ENCODE data around the gene INO80B. TPM values are rescaled to one million over a fixed set of nuclear protein-coding genes. Genes with fewer than 3 reads are reported as not detected.

Gene INO80B
- total RNA-seq = 45.2 and 48.5 TPM in 2 replicates

- H3K4me3 Mint-ChIP-seq (ENCODE audit: low read depth) = peak within 1 kb of the TSS; percentile 99
- peak within 1 kb of the TSS; percentile 95 for H3K27ac Mint-ChIP-seq
- no peaks in the 10 kb centered on the region for H3K9me3 Mint-ChIP-seq
- DNase-seq (ENCODE audit: low spot score) = peak; percentile 98
- peaks cover 1% of the 10 kb centered on the region for H3K27me3 Mint-ChIP-seq (ENCODE audit: low read depth)
- intact Hi-C loops (cut with micrococcal nuclease) = loop anchor here (1.0 to 10.0 kb wide), 7 partner anchors 28 to 1220 kb away; partner anchors contain the start of genes AUP1, C2orf81, CCT7 and HK2
- H3K36me3 Mint-ChIP-seq (ENCODE audit: low read depth) = peaks cover 22% of the 10 kb centered on the region
- H3K4me1 Mint-ChIP-seq (ENCODE audit: low read depth) = peaks cover 40% of the 10 kb centered on the region
Measured at GRCh38 chr2:74454654-74455511, at the start of gene INO80B. Gene INO80B (plus strand): TSS chr2:74455087. CDS start chr2:74455117, 30 bp downstream.

- intact Hi-C loops (cut with micrococcal nuclease) = no loop called here
- Mint-ChIP-seq H3K36me3 (ENCODE audit: low read depth) (no peaks in the 10 kb centered on the region), H3K4me3 (ENCODE audit: low read depth) (no peak overlapping the region), H3K27ac (no peak overlapping the region), H3K4me1 (ENCODE audit: low read depth) (no peaks in the 10 kb centered on the region), H3K9me3 (no peaks in the 10 kb centered on the region), H3K27me3 (ENCODE audit: low read depth) (peaks cover 21% of the 10 kb centered on the region)
- DNase-seq (ENCODE audit: low spot score) = no peak
Measured at GRCh38 chr2:74406035-74406434, 48.9 kb upstream of the INO80B start.

- H3K9me3 Mint-ChIP-seq = no peaks in the 10 kb centered on the region
- no peaks in the 10 kb centered on the region for H3K4me1 Mint-ChIP-seq (ENCODE audit: low read depth)
- no peak overlapping the region for H3K27ac Mint-ChIP-seq
- peaks cover 20% of the 10 kb centered on the region for H3K27me3 Mint-ChIP-seq (ENCODE audit: low read depth)
- H3K36me3 Mint-ChIP-seq (ENCODE audit: low read depth) = no peaks in the 10 kb centered on the region
- no peak for DNase-seq (ENCODE audit: low spot score)
- intact Hi-C loops (cut with micrococcal nuclease) = no loop called here
- H3K4me3 Mint-ChIP-seq (ENCODE audit: low read depth) = no peak overlapping the region
Measured at GRCh38 chr2:74407682-74408081, 47.2 kb upstream of the INO80B start.

GRCh38 chr2:74413001-74413698 lies 41.7 kb upstream of the INO80B start:
- Mint-ChIP-seq H3K36me3 (ENCODE audit: low read depth) (no peaks in the 10 kb centered on the region), H3K27me3 (ENCODE audit: low read depth) (peaks cover 21% of the 10 kb centered on the region), H3K4me1 (ENCODE audit: low read depth) (peaks cover 10% of the 10 kb centered on the region), H3K4me3 (ENCODE audit: low read depth) (no peak overlapping the region), H3K9me3 (no peaks in the 10 kb centered on the region), H3K27ac (no peak overlapping the region)
- DNase-seq (ENCODE audit: low spot score) = no peak
- intact Hi-C loops (cut with micrococcal nuclease) = no loop called here

GRCh38 chr2:74414441-74414840 lies 40.4 kb upstream of the INO80B start:
- H3K4me3 Mint-ChIP-seq (ENCODE audit: low read depth) = no peak overlapping the region
- peaks cover 10% of the 10 kb centered on the region for H3K4me1 Mint-ChIP-seq (ENCODE audit: low read depth)
- no peaks in the 10 kb centered on the region for H3K36me3 Mint-ChIP-seq (ENCODE audit: low read depth)
- intact Hi-C loops (cut with micrococcal nuclease) = no loop called here
- peaks cover 12% of the 10 kb centered on the region for H3K27me3 Mint-ChIP-seq (ENCODE audit: low read depth)
- H3K27ac Mint-ChIP-seq = no peak overlapping the region
- DNase-seq (ENCODE audit: low spot score) = no peak
- H3K9me3 Mint-ChIP-seq = no peaks in the 10 kb centered on the region

- Mint-ChIP-seq H3K27ac (no peak overlapping the region), H3K4me1 (ENCODE audit: low read depth) (peaks cover 12% of the 10 kb centered on the region), H3K36me3 (ENCODE audit: low read depth) (no peaks in the 10 kb centered on the region), H3K27me3 (ENCODE audit: low read depth) (peaks cover 12% of the 10 kb centered on the region), H3K9me3 (no peaks in the 10 kb centered on the region), H3K4me3 (ENCODE audit: low read depth) (peak overlapping the region; percentile 66)
- DNase-seq (ENCODE audit: low spot score) = no peak
- intact Hi-C loops (cut with micrococcal nuclease) = no loop called here
Measured at GRCh38 chr2:74414881-74415761, 39.8 kb upstream of the INO80B start.

- no peak for DNase-seq (ENCODE audit: low spot score)
- Mint-ChIP-seq H3K9me3 (no peaks in the 10 kb centered on the region), H3K36me3 (ENCODE audit: low read depth) (no peaks in the 10 kb centered on the region), H3K27ac (no peak overlapping the region), H3K4me1 (ENCODE audit: low read depth) (peaks cover 16% of the 10 kb centered on the region), H3K27me3 (ENCODE audit: low read depth) (peaks cover 12% of the 10 kb centered on the region), H3K4me3 (ENCODE audit: low read depth) (peak overlapping the region; percentile 46)
- intact Hi-C loops (cut with micrococcal nuclease) = no loop called here
Measured at GRCh38 chr2:74415762-74416395, 39.0 kb upstream of the INO80B start.

- H3K4me3 Mint-ChIP-seq (ENCODE audit: low read depth) = no peak overlapping the region
- H3K27me3 Mint-ChIP-seq (ENCODE audit: low read depth) = peaks cover 12% of the 10 kb centered on the region
- no peaks in the 10 kb centered on the region for H3K9me3 Mint-ChIP-seq
- H3K4me1 Mint-ChIP-seq (ENCODE audit: low read depth) = peaks cover 21% of the 10 kb centered on the region
- intact Hi-C loops (cut with micrococcal nuclease) = no loop called here
- no peak overlapping the region for H3K27ac Mint-ChIP-seq
- H3K36me3 Mint-ChIP-seq (ENCODE audit: low read depth) = no peaks in the 10 kb centered on the region
- DNase-seq (ENCODE audit: low spot score) = no peak
Measured at GRCh38 chr2:74416778-74417177, 38.1 kb upstream of the INO80B start.

- H3K36me3 Mint-ChIP-seq (ENCODE audit: low read depth) = no peaks in the 10 kb centered on the region
- H3K4me1 Mint-ChIP-seq (ENCODE audit: low read depth) = peaks cover 21% of the 10 kb centered on the region
- no peak for DNase-seq (ENCODE audit: low spot score)
- H3K27ac Mint-ChIP-seq = no peak overlapping the region
- no peak overlapping the region for H3K4me3 Mint-ChIP-seq (ENCODE audit: low read depth)
- intact Hi-C loops (cut with micrococcal nuclease) = no loop called here
- peaks cover 12% of the 10 kb centered on the region for H3K27me3 Mint-ChIP-seq (ENCODE audit: low read depth)
- no peaks in the 10 kb centered on the region for H3K9me3 Mint-ChIP-seq
Measured at GRCh38 chr2:74417197-74417596, 37.7 kb upstream of the INO80B start.

GRCh38 chr2:74417763-74418162 lies 37.1 kb upstream of the INO80B start:
- peaks cover 11% of the 10 kb centered on the region for H3K27me3 Mint-ChIP-seq (ENCODE audit: low read depth)
- intact Hi-C loops (cut with micrococcal nuclease) = no loop called here
- no peak overlapping the region for H3K27ac Mint-ChIP-seq
- no peak overlapping the region for H3K4me3 Mint-ChIP-seq (ENCODE audit: low read depth)
- H3K4me1 Mint-ChIP-seq (ENCODE audit: low read depth) = peaks cover 23% of the 10 kb centered on the region
- H3K9me3 Mint-ChIP-seq = no peaks in the 10 kb centered on the region
- H3K36me3 Mint-ChIP-seq (ENCODE audit: low read depth) = no peaks in the 10 kb centered on the region
- no peak for DNase-seq (ENCODE audit: low spot score)

- Mint-ChIP-seq H3K4me3 (ENCODE audit: low read depth) (no peak overlapping the region), H3K4me1 (ENCODE audit: low read depth) (peaks cover 24% of the 10 kb centered on the region)
Measured at GRCh38 chr2:74418312-74418711, 36.6 kb upstream of the INO80B start.

GRCh38 chr2:74419345-74419744 lies 35.5 kb upstream of the INO80B start:
- Mint-ChIP-seq H3K4me3 (ENCODE audit: low read depth) (no peak overlapping the region), H3K27me3 (ENCODE audit: low read depth) (peaks cover 4% of the 10 kb centered on the region), H3K27ac (no peak overlapping the region), H3K4me1 (ENCODE audit: low read depth) (peaks cover 19% of the 10 kb centered on the region), H3K9me3 (no peaks in the 10 kb centered on the region), H3K36me3 (ENCODE audit: low read depth) (peaks cover 2% of the 10 kb centered on the region)
- DNase-seq (ENCODE audit: low spot score) = no peak
- intact Hi-C loops (cut with micrococcal nuclease) = no loop called here

More at GRCh38 chr2:74418312-74418711, 36.6 kb upstream of the INO80B start:
- intact Hi-C loops (cut with micrococcal nuclease) = no loop called here
- no peak for DNase-seq (ENCODE audit: low spot score)
- H3K9me3 Mint-ChIP-seq = no peaks in the 10 kb centered on the region
- no peak overlapping the region for H3K27ac Mint-ChIP-seq
- no peaks in the 10 kb centered on the region for H3K36me3 Mint-ChIP-seq (ENCODE audit: low read depth)
- peaks cover 9% of the 10 kb centered on the region for H3K27me3 Mint-ChIP-seq (ENCODE audit: low read depth)
